Glutamatergic neuron (in vitro differentiated cells): ENCODE results near the gene TYRO3. TPM values are rescaled to one million over a fixed set of nuclear protein-coding genes. Genes with fewer than 3 reads are reported as not detected.

Experiments used
- DNase-seq: peaks from one replicate; pipeline ENCODE4 v3.0.0; 2022
- H3K27ac Mint-ChIP-seq: one replicate; pipeline ENCODE4 v1.8.0; 2020; ENCODE audit warnings: mild to moderate bottlenecking, mixed read lengths, inconsistent platforms; ENCODE audit not compliant: unreplicated experiment
- H3K27me3 Mint-ChIP-seq: one replicate; pipeline ENCODE4 v1.8.0; 2020; ENCODE audit warnings: mild to moderate bottlenecking, moderate library complexity, mixed read lengths, inconsistent platforms; ENCODE audit not compliant: unreplicated experiment
- H3K36me3 Mint-ChIP-seq: one replicate; pipeline ENCODE4 v1.8.0; 2020; ENCODE audit warnings: mild to moderate bottlenecking, mixed read lengths, inconsistent platforms; ENCODE audit not compliant: unreplicated experiment
- H3K4me1 Mint-ChIP-seq: one replicate; pipeline ENCODE4 v1.8.0; 2020; ENCODE audit warnings: mild to moderate bottlenecking, low read depth, mixed read lengths, inconsistent platforms; ENCODE audit not compliant: unreplicated experiment
- H3K4me3 Mint-ChIP-seq: one replicate; pipeline ENCODE4 v1.8.0; 2020; ENCODE audit warnings: mild to moderate bottlenecking, mixed read lengths, inconsistent platforms; ENCODE audit not compliant: unreplicated experiment
- H3K9me3 Mint-ChIP-seq: one replicate; pipeline ENCODE4 v1.8.0; 2020; ENCODE audit warnings: mild to moderate bottlenecking, moderate library complexity, mixed read lengths, inconsistent platforms; ENCODE audit not compliant: unreplicated experiment
- total RNA-seq: library from RNA; stranded (reverse); fragmentation: NEBNext Ultra II Directional; extraction: Animal tissue kit (Norgen Biotek cat#: 25700); gene quantifications from one replicate; pipeline ENCODE4 v1.2.1, GENCODE V29; 2021; ENCODE audit not compliant: unreplicated experiment
- TF ChIP-seq, protein P1 (sequence below): fragments of 200-600 bp; sonication (generic); IDR thresholded peaks from one replicate; pipeline ENCODE4 v1.5.0; 2021; ENCODE audit not compliant: partially characterized antibody, unreplicated experiment

Gene TYRO3
- total RNA-seq, 1 donor from 2014 or later = 5.1 TPM

DNA sequence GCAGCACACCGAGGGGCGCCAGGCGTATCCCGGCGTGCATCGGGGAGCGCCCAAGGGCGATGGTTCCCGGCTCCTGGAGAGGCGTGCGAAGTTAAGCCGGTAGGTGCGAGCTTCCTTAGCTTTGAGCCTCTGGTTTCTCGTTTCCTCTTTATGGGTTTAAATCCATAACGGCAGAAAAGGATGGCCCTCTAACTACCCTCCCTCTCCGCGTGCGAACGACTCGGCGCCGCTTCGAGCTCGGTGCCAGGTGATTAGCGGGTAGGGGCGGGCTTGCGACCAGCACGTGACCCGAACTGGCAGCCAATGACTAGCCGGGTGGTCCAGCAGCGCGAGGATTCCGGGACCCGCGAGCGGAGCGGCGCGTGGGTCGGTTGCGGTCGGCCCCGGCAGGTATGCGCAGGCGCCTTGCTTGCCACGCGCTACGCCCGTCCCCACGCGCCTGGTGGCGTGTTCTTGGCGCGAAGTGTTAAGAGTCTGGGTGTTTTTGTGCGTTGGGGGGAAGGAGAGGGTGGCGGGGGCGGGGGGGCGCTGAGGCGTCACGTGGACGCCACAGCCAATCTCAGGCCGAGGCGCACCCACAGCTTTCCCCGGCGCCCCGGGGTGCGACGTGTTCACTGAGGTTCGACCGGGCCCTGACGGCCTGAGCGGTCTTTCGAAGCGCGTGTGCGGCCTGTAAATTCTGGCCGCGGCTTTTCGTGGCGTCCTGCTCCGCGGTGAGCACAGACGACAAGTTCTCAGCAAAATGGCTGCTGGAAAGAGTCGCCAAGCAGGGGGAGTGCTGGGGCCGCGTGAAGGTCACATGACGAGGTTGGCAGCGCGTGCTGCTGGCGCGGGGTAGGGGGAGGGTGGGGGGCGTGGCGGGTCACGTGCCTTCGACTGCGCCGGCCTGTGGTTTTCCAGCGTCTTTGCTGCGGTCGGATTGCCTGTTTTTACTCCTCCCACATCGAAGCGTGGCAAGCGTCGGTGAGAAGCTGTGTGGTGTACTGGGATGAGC lies 62.5 kb downstream of the TYRO3 start:
- peak; percentile 91 for DNase-seq
- TF ChIP-seq, protein P1, sequence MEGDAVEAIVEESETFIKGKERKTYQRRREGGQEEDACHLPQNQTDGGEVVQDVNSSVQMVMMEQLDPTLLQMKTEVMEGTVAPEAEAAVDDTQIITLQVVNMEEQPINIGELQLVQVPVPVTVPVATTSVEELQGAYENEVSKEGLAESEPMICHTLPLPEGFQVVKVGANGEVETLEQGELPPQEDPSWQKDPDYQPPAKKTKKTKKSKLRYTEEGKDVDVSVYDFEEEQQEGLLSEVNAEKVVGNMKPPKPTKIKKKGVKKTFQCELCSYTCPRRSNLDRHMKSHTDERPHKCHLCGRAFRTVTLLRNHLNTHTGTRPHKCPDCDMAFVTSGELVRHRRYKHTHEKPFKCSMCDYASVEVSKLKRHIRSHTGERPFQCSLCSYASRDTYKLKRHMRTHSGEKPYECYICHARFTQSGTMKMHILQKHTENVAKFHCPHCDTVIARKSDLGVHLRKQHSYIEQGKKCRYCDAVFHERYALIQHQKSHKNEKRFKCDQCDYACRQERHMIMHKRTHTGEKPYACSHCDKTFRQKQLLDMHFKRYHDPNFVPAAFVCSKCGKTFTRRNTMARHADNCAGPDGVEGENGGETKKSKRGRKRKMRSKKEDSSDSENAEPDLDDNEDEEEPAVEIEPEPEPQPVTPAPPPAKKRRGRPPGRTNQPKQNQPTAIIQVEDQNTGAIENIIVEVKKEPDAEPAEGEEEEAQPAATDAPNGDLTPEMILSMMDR = no peak
- Mint-ChIP-seq H3K36me3 (no peaks in the 10 kb centered on the region), H3K27ac (peak overlapping the region; percentile 81), H3K9me3 (peaks cover 7% of the 10 kb centered on the region), H3K4me1 (no peaks in the 10 kb centered on the region), H3K4me3 (peak overlapping the region; percentile 91), H3K27me3 (peaks cover 1% of the 10 kb centered on the region)

DNA sequence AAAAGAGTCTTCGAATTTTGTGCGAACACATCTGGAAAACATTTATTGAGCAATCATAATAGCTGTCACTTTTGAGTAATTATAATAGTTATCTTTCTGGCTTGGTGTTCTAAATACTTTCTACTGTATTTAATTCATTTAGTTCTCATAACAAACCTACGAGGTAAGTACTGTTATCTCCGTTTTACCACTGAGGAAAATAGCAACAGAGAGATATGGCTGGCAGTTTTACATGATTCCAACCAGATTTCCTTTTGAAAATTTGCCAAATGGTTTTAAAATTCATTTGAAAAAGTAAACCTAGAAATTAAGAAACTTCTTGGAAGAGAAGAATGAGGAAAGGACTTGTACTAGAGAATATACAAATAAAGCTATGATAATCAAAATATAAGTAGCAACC lies 63.9 kb downstream of the TYRO3 start:
- DNase-seq = no peak
- Mint-ChIP-seq H3K4me1 (no peaks in the 10 kb centered on the region), H3K36me3 (no peaks in the 10 kb centered on the region), H3K27ac (no peak overlapping the region), H3K4me3 (peak overlapping the region; percentile 91), H3K9me3 (peaks cover 7% of the 10 kb centered on the region), H3K27me3 (peaks cover 1% of the 10 kb centered on the region)
- TF ChIP-seq, protein P1 = no peak

DNA sequence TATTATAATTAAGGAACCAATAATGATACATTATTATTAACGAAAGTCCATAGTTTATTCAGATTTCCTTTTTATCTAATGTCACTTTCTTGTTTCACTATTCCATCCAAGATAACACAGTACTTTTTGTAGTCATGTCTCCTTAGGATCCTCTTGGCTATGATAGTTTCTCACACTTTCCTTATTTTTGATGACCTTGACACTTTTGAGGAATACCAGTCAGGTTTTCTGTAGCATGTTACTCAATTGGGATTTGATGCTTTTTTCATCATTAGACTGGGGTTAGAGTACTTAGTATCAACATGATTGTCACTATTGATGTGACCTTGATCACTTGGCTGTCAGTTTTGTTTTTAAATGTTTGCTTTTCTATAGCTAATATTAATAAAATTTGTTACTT lies 68.2 kb downstream of the TYRO3 start:
- no peak for DNase-seq
- no peaks in the 10 kb centered on the region for H3K4me1 Mint-ChIP-seq
- H3K36me3 Mint-ChIP-seq = no peaks in the 10 kb centered on the region
- H3K4me3 Mint-ChIP-seq = no peak overlapping the region
- no peak overlapping the region for H3K27ac Mint-ChIP-seq
- TF ChIP-seq, protein P1 = no peak
- H3K9me3 Mint-ChIP-seq = peaks cover 2% of the 10 kb centered on the region
- no peaks in the 10 kb centered on the region for H3K27me3 Mint-ChIP-seq

DNA sequence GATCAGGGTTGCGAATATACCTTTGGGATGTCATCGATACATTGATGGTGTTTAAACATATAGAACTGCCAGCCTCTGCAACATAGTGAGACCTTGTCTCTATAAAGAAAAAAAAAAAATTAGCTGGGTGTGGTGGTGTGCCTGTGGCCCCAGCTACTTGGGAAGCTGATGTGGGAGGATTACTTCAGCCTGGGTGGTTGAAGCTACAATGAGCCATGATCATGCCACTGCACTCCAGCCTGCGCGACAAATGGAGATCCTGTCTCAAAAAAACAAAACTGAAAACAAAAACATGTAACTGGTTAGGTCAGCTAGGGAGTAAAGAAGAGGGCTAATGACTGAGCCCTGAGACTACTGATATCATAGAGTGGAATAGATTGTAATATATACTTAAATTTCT lies 70.5 kb downstream of the TYRO3 start:
- H3K27me3 Mint-ChIP-seq = no peaks in the 10 kb centered on the region
- H3K27ac Mint-ChIP-seq = no peak overlapping the region
- no peak for DNase-seq
- H3K36me3 Mint-ChIP-seq = no peaks in the 10 kb centered on the region
- no peak overlapping the region for H3K4me3 Mint-ChIP-seq
- H3K9me3 Mint-ChIP-seq = no peaks in the 10 kb centered on the region
- TF ChIP-seq, protein P1 = no peak
- H3K4me1 Mint-ChIP-seq = no peaks in the 10 kb centered on the region

DNA sequence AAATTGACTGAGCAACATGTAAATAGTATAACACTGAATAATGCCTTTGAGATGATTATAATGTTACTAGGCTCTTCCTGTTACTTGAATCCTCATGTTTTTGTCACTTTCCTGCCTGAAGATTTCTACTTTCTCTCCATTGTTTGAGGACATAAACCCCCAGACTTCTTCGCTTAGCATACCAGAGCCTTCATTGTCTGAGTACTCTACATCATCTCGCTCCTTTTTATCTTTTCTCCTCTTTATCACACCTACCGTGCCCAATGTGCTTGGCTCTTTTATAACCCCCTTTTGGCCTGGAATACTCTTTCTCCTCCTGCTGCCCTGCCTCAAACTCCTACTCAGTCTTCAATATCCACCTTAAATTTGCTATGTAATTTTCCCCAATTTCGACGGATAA lies 70.9 kb downstream of the TYRO3 start:
- Mint-ChIP-seq H3K4me3 (no peak overlapping the region), H3K4me1 (no peaks in the 10 kb centered on the region), H3K27me3 (no peaks in the 10 kb centered on the region), H3K27ac (no peak overlapping the region), H3K36me3 (no peaks in the 10 kb centered on the region), H3K9me3 (no peaks in the 10 kb centered on the region)
- DNase-seq = no peak
- TF ChIP-seq, protein P1 = no peak
